HEK293 (cell line): ENCODE measurements around the gene MT1F.

Experiments
- CTCF ChIA-PET: fragments of 350-600 bp; formaldehyde crosslinking; extraction: SDS; loops from one replicate; lab custom pipeline; 2021; ENCODE audit warnings: antibody characterized with exemption; lab: Yijun Ruan, JAX
- POLR2A ChIA-PET: fragments of 300-600 bp; formaldehyde crosslinking; extraction: SDS; loops from one replicate; lab custom pipeline; 2020; ENCODE audit warnings: antibody characterized with exemption, inconsistent platforms; lab: Yijun Ruan, JAX
- H3K27ac ChIP-seq: fragments of 200-500 bp; sonication (Bioruptor generic); 2 replicates; pipeline ENCODE4 v1.5.1; 2014; ENCODE audit warnings: low read depth, low read length, control low read depth, inconsistent platforms; ENCODE audit errors: extremely low read depth
- H3K36me3 ChIP-seq, 2 experiments: fragments of 200-500 bp in 1 of 2; sonication (Bioruptor generic) in 1 of 2; 1 replicate in 1 of 2; 2 replicates in 1 of 2; pipeline ENCODE4 v1.5.1; 2014 to 2017; ENCODE audit warnings: inconsistent platforms in 2 of 2, low read length in 2 of 2; ENCODE audit not compliant: control insufficient read depth in 2 of 2, insufficient read depth in 1 of 2
- H3K4me1 ChIP-seq: fragments of 200-500 bp; sonication (Bioruptor generic); 2 replicates; pipeline ENCODE4 v1.5.1; 2014; ENCODE audit warnings: mild to moderate bottlenecking, low read length, inconsistent platforms; ENCODE audit not compliant: control insufficient read depth, insufficient read depth
- H3K4me3 ChIP-seq: 2 replicates; pipeline ENCODE4 v1.5.1; 2011; ENCODE audit warnings: low read depth, mild to moderate bottlenecking, control low read depth, low read length, moderate library complexity
- H3K9me3 ChIP-seq: fragments of 200-500 bp; sonication (Bioruptor generic); 2 replicates; pipeline ENCODE4 v1.5.1; 2014; ENCODE audit warnings: low read depth, low read length, inconsistent platforms; ENCODE audit not compliant: control insufficient read depth, insufficient read depth
- FEZF1 ChIP-seq: fragments of 450-650 bp; formaldehyde crosslinking; IDR thresholded peaks from 2 replicates; pipeline ENCODE4 v1.5.1; 2016; ENCODE audit warnings: missing biosample characterization, missing genetic modification characterization
- IKZF3 ChIP-seq: fragments of 450-650 bp; IDR thresholded peaks from 2 replicates; pipeline ENCODE4 v1.5.0; 2018; ENCODE audit warnings: missing biosample characterization, mild to moderate bottlenecking, missing genetic modification characterization, moderate library complexity
- KLF7 ChIP-seq: fragments of 450-650 bp; formaldehyde crosslinking; IDR thresholded peaks from 2 replicates; pipeline ENCODE4 v1.5.1; 2016; ENCODE audit warnings: missing biosample characterization, missing genetic modification characterization, borderline replicate concordance
- MZF1 ChIP-seq: fragments of 450-650 bp; formaldehyde crosslinking; IDR thresholded peaks from 2 replicates; pipeline ENCODE4 v1.5.1; 2017; ENCODE audit warnings: missing biosample characterization, missing genetic modification characterization, borderline replicate concordance
- OVOL3 ChIP-seq: fragments of 450-650 bp; formaldehyde crosslinking; IDR thresholded peaks from 2 replicates; pipeline ENCODE4 v1.5.1; 2016; ENCODE audit warnings: missing biosample characterization, missing genetic modification characterization
- SP7 ChIP-seq: fragments of 450-650 bp; formaldehyde crosslinking; IDR thresholded peaks from 2 replicates; pipeline ENCODE4 v1.5.1; 2016; ENCODE audit warnings: missing biosample characterization, missing genetic modification characterization
- WT1 ChIP-seq: fragments of 450-650 bp; formaldehyde crosslinking; IDR thresholded peaks from 2 replicates; pipeline ENCODE4 v1.5.1; 2016; ENCODE audit warnings: missing biosample characterization, missing genetic modification characterization
- ZBTB8A ChIP-seq: fragments of 450-650 bp; formaldehyde crosslinking; IDR thresholded peaks from 2 replicates; pipeline ENCODE4 v1.5.1; 2016; ENCODE audit warnings: missing biosample characterization, missing genetic modification characterization
- ZFHX2 ChIP-seq: fragments of 450-650 bp; formaldehyde crosslinking; conservative IDR thresholded peaks from 2 replicates; pipeline ENCODE4 v1.5.1; 2016; ENCODE audit warnings: missing biosample characterization, missing genetic modification characterization
- ZNF157 ChIP-seq: fragments of 450-650 bp; formaldehyde crosslinking; IDR thresholded peaks from 2 replicates; pipeline ENCODE4 v1.5.1; 2016; ENCODE audit warnings: missing biosample characterization, missing genetic modification characterization
- ZNF223 ChIP-seq: fragments of 450-650 bp; formaldehyde crosslinking; IDR thresholded peaks from 2 replicates; pipeline ENCODE4 v1.5.1; 2016; ENCODE audit warnings: missing biosample characterization, missing genetic modification characterization
- ZNF302 ChIP-seq: fragments of 450-650 bp; formaldehyde crosslinking; IDR thresholded peaks from 2 replicates; pipeline ENCODE4 v1.5.1; 2016; ENCODE audit warnings: missing biosample characterization, missing genetic modification characterization, low read depth
- ZNF335 ChIP-seq: fragments of 450-650 bp; formaldehyde crosslinking; conservative IDR thresholded peaks from 2 replicates; pipeline ENCODE4 v1.5.1; 2016; ENCODE audit warnings: missing biosample characterization, missing genetic modification characterization
- ZNF366 ChIP-seq: fragments of 450-650 bp; formaldehyde crosslinking; conservative IDR thresholded peaks from 2 replicates; pipeline ENCODE4 v1.5.1; 2016; ENCODE audit warnings: missing biosample characterization, missing genetic modification characterization
- ZNF488 ChIP-seq: fragments of 450-650 bp; formaldehyde crosslinking; IDR thresholded peaks from 2 replicates; pipeline ENCODE4 v1.5.1; 2016; ENCODE audit warnings: missing biosample characterization, missing genetic modification characterization
- ZNF510 ChIP-seq: fragments of 450-650 bp; formaldehyde crosslinking; IDR thresholded peaks from 2 replicates; pipeline ENCODE4 v1.5.1; 2018; ENCODE audit warnings: mild to moderate bottlenecking, missing genetic modification characterization, missing biosample characterization; ENCODE audit not compliant: insufficient replicate concordance
- ZNF558 ChIP-seq: fragments of 450-650 bp; formaldehyde crosslinking; IDR thresholded peaks from 2 replicates; pipeline ENCODE4 v1.5.1; 2016; ENCODE audit warnings: missing biosample characterization, missing genetic modification characterization
- ZNF561 ChIP-seq: fragments of 450-650 bp; IDR thresholded peaks from 2 replicates; pipeline ENCODE4 v1.5.1; 2018; ENCODE audit warnings: missing biosample characterization, missing genetic modification characterization, borderline replicate concordance
- ZNF645 ChIP-seq: fragments of 450-650 bp; formaldehyde crosslinking; IDR thresholded peaks from 2 replicates; pipeline ENCODE4; 2016; ENCODE audit warnings: missing biosample characterization, missing genetic modification characterization
- ZNF660 ChIP-seq: fragments of 450-650 bp; IDR thresholded peaks from 2 replicates; pipeline ENCODE4 v1.5.1; 2018; ENCODE audit warnings: missing biosample characterization, mild to moderate bottlenecking, missing genetic modification characterization
- ZSCAN30 ChIP-seq: fragments of 450-650 bp; IDR thresholded peaks from 2 replicates; pipeline ENCODE4 v1.5.1; 2018; ENCODE audit warnings: missing biosample characterization, mild to moderate bottlenecking, missing genetic modification characterization, moderate library complexity
- TF ChIP-seq, protein P1 (sequence below): fragments of 450-650 bp; formaldehyde crosslinking; IDR thresholded peaks from 2 replicates; pipeline ENCODE4 v1.5.1; 2016; ENCODE audit warnings: missing biosample characterization, missing genetic modification characterization
- TF ChIP-seq, protein P2 (sequence below): fragments of 450-650 bp; formaldehyde crosslinking; IDR thresholded peaks from 2 replicates; pipeline ENCODE4 v1.5.0; 2017; ENCODE audit warnings: missing biosample characterization, missing genetic modification characterization, borderline replicate concordance
- TF ChIP-seq, protein P3 (sequence below): fragments of 450-650 bp; IDR thresholded peaks from 2 replicates; pipeline ENCODE4 v1.5.1; 2018; ENCODE audit warnings: missing biosample characterization, mild to moderate bottlenecking, missing genetic modification characterization
- TF ChIP-seq, protein P4 (sequence below): fragments of 450-650 bp; formaldehyde crosslinking; IDR thresholded peaks from 2 replicates; pipeline ENCODE4 v1.5.1; 2016; ENCODE audit warnings: missing biosample characterization, missing genetic modification characterization

Gene MT1F

DNA sequence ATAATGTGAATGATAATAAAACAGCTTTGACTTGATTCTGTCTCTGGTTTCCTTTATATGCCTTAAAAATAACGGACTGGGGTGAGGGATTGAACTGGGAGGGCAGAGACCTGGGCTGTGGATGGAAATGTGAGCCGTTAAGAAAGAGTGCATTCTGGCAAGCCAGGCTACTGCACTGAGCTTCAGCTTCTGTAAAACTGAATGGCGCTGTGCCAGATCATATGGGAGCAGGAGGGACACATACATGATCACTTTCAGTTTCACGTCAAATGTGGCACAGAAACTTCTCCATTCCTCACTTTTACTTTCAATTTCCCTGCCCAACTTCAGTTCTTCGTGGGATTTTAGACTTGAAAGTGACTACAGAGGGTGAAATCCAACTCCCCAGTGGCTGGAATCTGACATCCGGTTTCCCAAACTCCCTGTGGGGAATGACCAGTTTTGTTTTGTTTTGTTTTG lies 48.3 kb upstream of the MT1F start (continued):
- TF ChIP-seq ZNF510 (tag by site-specific recombination) (no peak), ZSCAN30 (tag by site-specific recombination) (no peak), OVOL3 (tag by site-specific recombination) (no peak), IKZF3 (tag by site-specific recombination) (peak; percentile 69; the same call in 1 of the 2 replicates), ZNF335 (tag by site-specific recombination) (peak; percentile 54), ZNF157 (tag by site-specific recombination) (no peak), KLF7 (tag by site-specific recombination) (no peak), ZNF488 (tag by site-specific recombination) (no peak), ZNF558 (tag by site-specific recombination) (no peak), MZF1 (peak; percentile 99), ZNF366 (peak; percentile 15; the same call in 1 of the 2 replicates), ZNF302 (tag by site-specific recombination) (no peak), ZBTB8A (tag by site-specific recombination) (0 out of 2 replicates have a peak, but pooled peaks have one; percentile 5), ZNF223 (tag by site-specific recombination) (no peak), ZNF645 (tag by site-specific recombination) (no peak), ZNF561 (tag by site-specific recombination) (0 out of 2 replicates have a peak, but pooled peaks have one; percentile 34)
- TF ChIP-seq, protein P1, sequence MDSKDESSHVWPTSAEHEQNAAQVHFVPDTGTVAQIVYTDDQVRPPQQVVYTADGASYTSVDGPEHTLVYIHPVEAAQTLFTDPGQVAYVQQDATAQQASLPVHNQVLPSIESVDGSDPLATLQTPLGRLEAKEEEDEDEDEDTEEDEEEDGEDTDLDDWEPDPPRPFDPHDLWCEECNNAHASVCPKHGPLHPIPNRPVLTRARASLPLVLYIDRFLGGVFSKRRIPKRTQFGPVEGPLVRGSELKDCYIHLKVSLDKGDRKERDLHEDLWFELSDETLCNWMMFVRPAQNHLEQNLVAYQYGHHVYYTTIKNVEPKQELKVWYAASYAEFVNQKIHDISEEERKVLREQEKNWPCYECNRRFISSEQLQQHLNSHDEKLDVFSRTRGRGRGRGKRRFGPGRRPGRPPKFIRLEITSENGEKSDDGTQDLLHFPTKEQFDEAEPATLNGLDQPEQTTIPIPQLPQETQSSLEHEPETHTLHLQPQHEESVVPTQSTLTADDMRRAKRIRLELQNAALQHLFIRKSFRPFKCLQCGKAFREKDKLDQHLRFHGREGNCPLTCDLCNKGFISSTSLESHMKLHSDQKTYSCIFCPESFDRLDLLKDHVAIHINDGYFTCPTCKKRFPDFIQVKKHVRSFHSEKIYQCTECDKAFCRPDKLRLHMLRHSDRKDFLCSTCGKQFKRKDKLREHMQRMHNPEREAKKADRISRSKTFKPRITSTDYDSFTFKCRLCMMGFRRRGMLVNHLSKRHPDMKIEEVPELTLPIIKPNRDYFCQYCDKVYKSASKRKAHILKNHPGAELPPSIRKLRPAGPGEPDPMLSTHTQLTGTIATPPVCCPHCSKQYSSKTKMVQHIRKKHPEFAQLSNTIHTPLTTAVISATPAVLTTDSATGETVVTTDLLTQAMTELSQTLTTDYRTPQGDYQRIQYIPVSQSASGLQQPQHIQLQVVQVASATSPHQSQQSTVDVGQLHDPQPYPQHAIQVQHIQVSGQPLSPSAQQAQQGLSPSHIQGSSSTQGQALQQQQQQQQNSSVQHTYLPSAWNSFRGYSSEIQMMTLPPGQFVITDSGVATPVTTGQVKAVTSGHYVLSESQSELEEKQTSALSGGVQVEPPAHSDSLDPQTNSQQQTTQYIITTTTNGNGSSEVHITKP (tag by site-specific recombination), result peak; percentile 29; the same call in 1 of the 2 replicates
- TF ChIP-seq, protein P2, sequence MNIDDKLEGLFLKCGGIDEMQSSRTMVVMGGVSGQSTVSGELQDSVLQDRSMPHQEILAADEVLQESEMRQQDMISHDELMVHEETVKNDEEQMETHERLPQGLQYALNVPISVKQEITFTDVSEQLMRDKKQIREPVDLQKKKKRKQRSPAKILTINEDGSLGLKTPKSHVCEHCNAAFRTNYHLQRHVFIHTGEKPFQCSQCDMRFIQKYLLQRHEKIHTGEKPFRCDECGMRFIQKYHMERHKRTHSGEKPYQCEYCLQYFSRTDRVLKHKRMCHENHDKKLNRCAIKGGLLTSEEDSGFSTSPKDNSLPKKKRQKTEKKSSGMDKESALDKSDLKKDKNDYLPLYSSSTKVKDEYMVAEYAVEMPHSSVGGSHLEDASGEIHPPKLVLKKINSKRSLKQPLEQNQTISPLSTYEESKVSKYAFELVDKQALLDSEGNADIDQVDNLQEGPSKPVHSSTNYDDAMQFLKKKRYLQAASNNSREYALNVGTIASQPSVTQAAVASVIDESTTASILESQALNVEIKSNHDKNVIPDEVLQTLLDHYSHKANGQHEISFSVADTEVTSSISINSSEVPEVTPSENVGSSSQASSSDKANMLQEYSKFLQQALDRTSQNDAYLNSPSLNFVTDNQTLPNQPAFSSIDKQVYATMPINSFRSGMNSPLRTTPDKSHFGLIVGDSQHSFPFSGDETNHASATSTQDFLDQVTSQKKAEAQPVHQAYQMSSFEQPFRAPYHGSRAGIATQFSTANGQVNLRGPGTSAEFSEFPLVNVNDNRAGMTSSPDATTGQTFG (tag by site-specific recombination), result no peak

DNA sequence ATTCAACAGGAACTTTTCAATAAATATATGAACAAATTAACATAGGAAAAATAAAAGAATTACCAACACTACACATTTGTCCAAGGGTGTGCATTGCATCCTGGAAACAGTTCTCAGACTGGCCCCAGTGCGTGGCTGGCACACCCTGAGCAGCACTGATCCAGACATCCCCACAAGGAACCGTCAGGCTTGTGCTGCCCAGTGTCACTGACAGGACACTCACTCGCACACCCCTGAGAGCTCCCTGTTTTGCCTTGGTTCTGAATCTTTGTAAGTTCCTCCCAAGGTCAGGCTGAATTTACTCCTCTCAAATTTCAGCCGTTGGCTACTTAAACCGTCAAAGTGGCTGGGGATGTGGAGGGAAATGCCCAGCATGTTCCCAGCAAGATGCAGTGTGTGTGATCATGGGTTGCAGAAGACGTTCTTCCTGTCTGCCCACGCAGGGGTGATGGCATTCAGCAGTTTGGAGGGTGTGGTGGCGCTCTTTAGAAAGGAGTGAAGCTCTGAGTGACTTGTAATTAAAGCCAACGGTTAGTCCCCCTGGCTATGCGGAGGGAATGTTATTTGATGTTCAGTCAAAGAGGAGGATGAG lies 47.6 kb upstream of the MT1F start:
- ChIA-PET CTCF (interaction anchor here (0.6 to 1.0 kb wide), 2 partner anchors 18 to 24 kb away, joined by 3 read pairs; no protein-coding TSS in a partner anchor), POLR2A (interaction anchor here (0.7 to 1.6 kb wide), 3 partner anchors 8 to 51 kb away, joined by 3 to 5 read pairs (median 5); partner anchors contain the start of gene MT1E)
- Histone ChIP-seq H3K27ac (no peak overlapping the region), H3K4me1 (peaks cover 3% of the 10 kb centered on the region; the same call in 1 of the 2 replicates), H3K9me3 (no peaks in the 10 kb centered on the region), H3K36me3 (no peaks in the 10 kb centered on the region), H3K4me3 (no peak overlapping the region; the same call in 1 of the 2 replicates)
- TF ChIP-seq, protein P3, sequence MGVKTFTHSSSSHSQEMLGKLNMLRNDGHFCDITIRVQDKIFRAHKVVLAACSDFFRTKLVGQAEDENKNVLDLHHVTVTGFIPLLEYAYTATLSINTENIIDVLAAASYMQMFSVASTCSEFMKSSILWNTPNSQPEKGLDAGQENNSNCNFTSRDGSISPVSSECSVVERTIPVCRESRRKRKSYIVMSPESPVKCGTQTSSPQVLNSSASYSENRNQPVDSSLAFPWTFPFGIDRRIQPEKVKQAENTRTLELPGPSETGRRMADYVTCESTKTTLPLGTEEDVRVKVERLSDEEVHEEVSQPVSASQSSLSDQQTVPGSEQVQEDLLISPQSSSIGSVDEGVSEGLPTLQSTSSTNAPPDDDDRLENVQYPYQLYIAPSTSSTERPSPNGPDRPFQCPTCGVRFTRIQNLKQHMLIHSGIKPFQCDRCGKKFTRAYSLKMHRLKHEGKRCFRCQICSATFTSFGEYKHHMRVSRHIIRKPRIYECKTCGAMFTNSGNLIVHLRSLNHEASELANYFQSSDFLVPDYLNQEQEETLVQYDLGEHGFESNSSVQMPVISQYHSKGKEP, result peak; percentile 70
- TF ChIP-seq, protein P4, sequence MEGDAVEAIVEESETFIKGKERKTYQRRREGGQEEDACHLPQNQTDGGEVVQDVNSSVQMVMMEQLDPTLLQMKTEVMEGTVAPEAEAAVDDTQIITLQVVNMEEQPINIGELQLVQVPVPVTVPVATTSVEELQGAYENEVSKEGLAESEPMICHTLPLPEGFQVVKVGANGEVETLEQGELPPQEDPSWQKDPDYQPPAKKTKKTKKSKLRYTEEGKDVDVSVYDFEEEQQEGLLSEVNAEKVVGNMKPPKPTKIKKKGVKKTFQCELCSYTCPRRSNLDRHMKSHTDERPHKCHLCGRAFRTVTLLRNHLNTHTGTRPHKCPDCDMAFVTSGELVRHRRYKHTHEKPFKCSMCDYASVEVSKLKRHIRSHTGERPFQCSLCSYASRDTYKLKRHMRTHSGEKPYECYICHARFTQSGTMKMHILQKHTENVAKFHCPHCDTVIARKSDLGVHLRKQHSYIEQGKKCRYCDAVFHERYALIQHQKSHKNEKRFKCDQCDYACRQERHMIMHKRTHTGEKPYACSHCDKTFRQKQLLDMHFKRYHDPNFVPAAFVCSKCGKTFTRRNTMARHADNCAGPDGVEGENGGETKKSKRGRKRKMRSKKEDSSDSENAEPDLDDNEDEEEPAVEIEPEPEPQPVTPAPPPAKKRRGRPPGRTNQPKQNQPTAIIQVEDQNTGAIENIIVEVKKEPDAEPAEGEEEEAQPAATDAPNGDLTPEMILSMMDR (tag by site-specific recombination), result peak; percentile 59
- TF ChIP-seq ZNF660 (tag by site-specific recombination) (no peak), FEZF1 (peak; percentile 72), SP7 (tag by site-specific recombination) (peak; percentile 92), ZFHX2 (tag by site-specific recombination) (peak; percentile 81), WT1 (tag by site-specific recombination) (peak; percentile 72)
